SK-N-SH (cell line): ENCODE data around the gene PRKCH.

Experiments
- CTCF ChIP-seq: fragments of 200-600 bp; sonication (generic); IDR thresholded peaks from 2 replicates; pipeline ENCODE4 v1.6.1; 2017; ENCODE audit warnings: antibody characterized with exemption, mild to moderate bottlenecking, moderate library complexity
- EP300 ChIP-seq, 2 experiments: IDR thresholded peaks; 2 replicates each; pipeline versions ENCODE4 v1.4.0 to v1.6.1; 2012; ENCODE audit warnings: borderline replicate concordance in 1 of 2, low read depth in 1 of 2, low read length in 1 of 2
- FOXM1 ChIP-seq: IDR thresholded peaks from 2 replicates; pipeline ENCODE4 v1.4.0; 2012; ENCODE audit warnings: low read depth, mild to moderate bottlenecking
- POLR2AphosphoS5 ChIP-seq: IDR thresholded peaks from 2 replicates; pipeline ENCODE4 v1.6.1; 2012; ENCODE audit warnings: low read depth, low read length
- TAF1 ChIP-seq: IDR thresholded peaks from 2 replicates; pipeline ENCODE4 v1.6.1; 2012; ENCODE audit warnings: low read depth, mild to moderate bottlenecking, low read length, moderate library complexity, borderline replicate concordance

- TF ChIP-seq FOXM1: no peak
- TF ChIP-seq CTCF: no peak
- TF ChIP-seq POLR2AphosphoS5: no peak
- TF ChIP-seq EP300 (IDR thresholded peaks at IDR 0.05; ENCODE audit: borderline replicate concordance in 1 of 2, low read depth in 1 of 2, low read length in 1 of 2): no peak
- no peak for TF ChIP-seq TAF1
Measured at GRCh38 chr14:61467296-61467695, 145.9 kb downstream of the PRKCH start.
